Activated naive CD8-positive, alpha-beta T cell treated with anti-CD3 and anti-CD28 coated beads for 36 hours (primary cell): Measurements from ENCODE around the gene PIK3IP1. TPM values are rescaled to one million over a fixed set of nuclear protein-coding genes. Genes with fewer than 3 reads are reported as not detected.

Experiments used
- DNase-seq: peaks from one replicate; pipeline ENCODE4 v3.0.0; 2021
- H3K27ac Mint-ChIP-seq: one replicate; pipeline ENCODE4 v1.8.0; 2022; ENCODE audit warnings: mild to moderate bottlenecking, moderate library complexity, mixed read lengths
- H3K27me3 Mint-ChIP-seq: one replicate; pipeline ENCODE4 v1.8.0; 2022; ENCODE audit warnings: mild to moderate bottlenecking, mixed read lengths
- H3K36me3 Mint-ChIP-seq: one replicate; pipeline ENCODE4 v1.8.0; 2021; ENCODE audit warnings: mild to moderate bottlenecking, mixed read lengths
- H3K4me1 Mint-ChIP-seq: one replicate; pipeline ENCODE4 v1.8.0; 2021; ENCODE audit warnings: mixed read lengths
- H3K4me3 Mint-ChIP-seq: one replicate; pipeline ENCODE4 v1.8.0; 2022; ENCODE audit warnings: mild to moderate bottlenecking, moderate library complexity, mixed read lengths
- H3K9me3 Mint-ChIP-seq: one replicate; pipeline ENCODE4 v1.8.0; 2022; ENCODE audit warnings: mixed read lengths
- total RNA-seq, 2 experiments: library from RNA; stranded (reverse); gene quantifications; one replicate each; pipeline ENCODE4 v1.2.3, GENCODE V29; 2021

Gene PIK3IP1
- total RNA-seq, 2 experiments from 2014 or later, result 10.7 to 11.3 TPM

DNA sequence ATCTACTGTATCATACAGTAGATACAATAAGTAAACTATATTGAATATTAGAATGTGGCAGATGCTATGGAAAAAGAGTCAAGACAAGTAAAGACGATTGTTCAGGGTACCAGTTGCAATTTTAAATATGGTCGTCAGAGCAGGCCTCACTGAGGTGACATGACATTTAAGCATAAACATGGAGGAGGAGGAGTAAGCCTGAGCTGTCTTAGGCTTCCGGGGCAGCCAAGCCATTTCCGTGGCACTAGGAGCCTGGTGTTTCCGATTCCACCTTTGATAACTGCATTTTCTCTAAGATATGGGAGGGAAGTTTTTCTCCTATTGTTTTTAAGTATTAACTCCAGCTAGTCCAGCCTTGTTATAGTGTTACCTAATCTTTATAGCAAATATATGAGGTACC lies 14.5 kb downstream of the PIK3IP1 start:
- no peaks in the 10 kb centered on the region for H3K9me3 Mint-ChIP-seq

DNA sequence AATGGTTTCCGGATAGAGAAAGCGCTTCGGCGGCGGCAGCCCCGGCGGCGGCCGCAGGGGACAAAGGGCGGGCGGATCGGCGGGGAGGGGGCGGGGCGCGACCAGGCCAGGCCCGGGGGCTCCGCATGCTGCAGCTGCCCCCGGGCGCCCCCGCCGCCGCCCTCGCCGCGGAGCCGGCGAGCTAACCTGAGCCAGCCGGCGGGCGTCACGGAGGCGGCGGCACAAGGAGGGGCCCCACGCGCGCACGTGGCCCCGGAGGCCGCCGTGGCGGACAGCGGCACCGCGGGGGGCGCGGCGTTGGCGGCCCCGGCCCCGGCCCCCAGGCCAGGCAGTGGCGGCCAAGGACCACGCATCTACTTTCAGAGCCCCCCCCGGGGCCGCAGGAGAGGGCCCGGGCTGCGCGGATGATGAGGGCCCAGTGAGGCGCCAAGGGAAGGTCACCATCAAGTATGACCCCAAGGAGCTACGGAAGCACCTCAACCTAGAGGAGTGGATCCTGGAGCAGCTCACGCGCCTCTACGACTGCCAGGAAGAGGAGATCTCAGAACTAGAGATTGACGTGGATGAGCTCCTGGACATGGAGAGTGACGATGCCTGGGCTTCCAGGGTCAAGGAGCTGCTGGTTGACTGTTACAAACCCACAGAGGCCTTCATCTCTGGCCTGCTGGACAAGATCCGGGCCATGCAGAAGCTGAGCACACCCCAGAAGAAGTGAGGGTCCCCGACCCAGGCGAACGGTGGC lies 15.7 kb downstream of the PIK3IP1 start:
- Mint-ChIP-seq H3K36me3 (peaks cover 49% of the 10 kb centered on the region), H3K27ac (peak overlapping the region; percentile 69), H3K4me1 (peaks cover 64% of the 10 kb centered on the region)

More for the DNA sequence above, 14.5 kb downstream of the PIK3IP1 start:
- H3K36me3 Mint-ChIP-seq, result peaks cover 50% of the 10 kb centered on the region
- peak overlapping the region; percentile 82 for H3K27ac Mint-ChIP-seq
- H3K4me1 Mint-ChIP-seq, result peaks cover 67% of the 10 kb centered on the region
- no peaks in the 10 kb centered on the region for H3K27me3 Mint-ChIP-seq
- DNase-seq, result no peak
- H3K4me3 Mint-ChIP-seq, result no peak overlapping the region

DNA sequence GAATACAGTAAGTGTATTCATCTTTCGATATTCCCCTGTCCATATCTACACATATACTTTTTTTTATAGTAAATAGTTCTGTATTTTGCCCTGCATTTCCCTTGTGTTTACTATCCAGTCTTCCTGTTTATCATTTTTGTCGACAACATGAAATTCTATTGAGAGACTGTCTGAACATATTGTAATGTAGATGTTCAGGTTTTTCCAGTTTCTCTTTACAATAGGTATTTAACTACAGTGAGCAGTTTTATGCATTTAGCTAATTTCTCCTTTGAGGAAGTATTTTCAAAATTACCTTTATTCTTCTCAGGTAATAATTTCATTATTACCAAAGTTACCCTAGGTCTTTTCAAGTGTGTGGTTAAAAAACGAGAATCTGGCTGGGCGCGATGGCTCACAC lies 16.7 kb downstream of the PIK3IP1 start:
- Mint-ChIP-seq H3K4me1 (peaks cover 62% of the 10 kb centered on the region), H3K36me3 (peaks cover 49% of the 10 kb centered on the region), H3K9me3 (no peaks in the 10 kb centered on the region), H3K27me3 (no peaks in the 10 kb centered on the region), H3K27ac (peak overlapping the region; percentile 69), H3K4me3 (no peak overlapping the region)
- DNase-seq, result no peak

More for the DNA sequence above, 15.7 kb downstream of the PIK3IP1 start:
- no peak overlapping the region for H3K4me3 Mint-ChIP-seq
- no peaks in the 10 kb centered on the region for H3K27me3 Mint-ChIP-seq
- no peak for DNase-seq
- H3K9me3 Mint-ChIP-seq, result no peaks in the 10 kb centered on the region

DNA sequence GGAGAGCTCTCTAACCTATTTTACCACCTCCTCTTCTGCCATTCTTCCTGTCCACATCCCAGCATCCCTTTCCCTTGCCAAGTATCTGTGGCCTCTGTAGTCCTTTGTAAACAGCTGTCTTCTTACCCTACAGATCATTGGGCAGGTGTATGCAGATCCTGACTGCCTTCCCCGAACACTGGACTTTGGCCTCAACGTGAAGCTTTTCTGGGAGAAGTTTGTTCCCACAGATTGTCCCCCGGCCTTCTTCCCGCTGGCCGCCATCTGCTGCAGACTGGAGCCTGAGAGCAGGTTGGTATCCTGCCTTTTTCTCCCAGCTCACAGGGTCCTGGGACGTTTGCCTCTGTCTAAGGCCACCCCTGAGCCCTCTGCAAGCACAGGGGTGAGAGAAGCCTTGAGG lies 17.3 kb downstream of the PIK3IP1 start:
- no peaks in the 10 kb centered on the region for H3K9me3 Mint-ChIP-seq
- peaks cover 61% of the 10 kb centered on the region for H3K4me1 Mint-ChIP-seq
- no peak overlapping the region for H3K4me3 Mint-ChIP-seq
- peaks cover 47% of the 10 kb centered on the region for H3K36me3 Mint-ChIP-seq
- DNase-seq, result no peak
- no peaks in the 10 kb centered on the region for H3K27me3 Mint-ChIP-seq
- peak overlapping the region; percentile 43 for H3K27ac Mint-ChIP-seq

DNA sequence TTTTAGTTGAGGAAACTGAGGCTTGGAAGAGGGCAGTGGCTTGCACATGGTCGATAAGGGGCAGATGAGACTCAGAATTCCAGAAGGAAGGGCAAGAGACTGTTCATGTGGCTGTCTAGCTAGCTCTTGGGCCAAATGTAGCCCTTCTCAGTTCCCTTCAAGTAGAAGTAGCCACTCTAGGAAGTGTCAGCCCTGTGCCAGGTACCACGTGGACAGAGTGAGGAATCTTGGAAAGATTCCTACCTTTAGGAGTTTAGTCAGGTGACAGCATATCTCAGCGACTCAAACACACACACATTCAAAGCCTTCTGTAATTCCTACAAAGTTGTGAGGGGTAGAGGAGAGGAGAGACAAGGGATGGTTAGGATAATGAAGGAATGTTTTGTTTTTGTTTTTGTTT lies 18.3 kb downstream of the PIK3IP1 start:
- Mint-ChIP-seq H3K9me3 (no peaks in the 10 kb centered on the region), H3K4me1 (peaks cover 55% of the 10 kb centered on the region), H3K36me3 (peaks cover 46% of the 10 kb centered on the region), H3K27me3 (no peaks in the 10 kb centered on the region), H3K27ac (peak overlapping the region; percentile 41), H3K4me3 (no peak overlapping the region)
- DNase-seq, result no peak

DNA sequence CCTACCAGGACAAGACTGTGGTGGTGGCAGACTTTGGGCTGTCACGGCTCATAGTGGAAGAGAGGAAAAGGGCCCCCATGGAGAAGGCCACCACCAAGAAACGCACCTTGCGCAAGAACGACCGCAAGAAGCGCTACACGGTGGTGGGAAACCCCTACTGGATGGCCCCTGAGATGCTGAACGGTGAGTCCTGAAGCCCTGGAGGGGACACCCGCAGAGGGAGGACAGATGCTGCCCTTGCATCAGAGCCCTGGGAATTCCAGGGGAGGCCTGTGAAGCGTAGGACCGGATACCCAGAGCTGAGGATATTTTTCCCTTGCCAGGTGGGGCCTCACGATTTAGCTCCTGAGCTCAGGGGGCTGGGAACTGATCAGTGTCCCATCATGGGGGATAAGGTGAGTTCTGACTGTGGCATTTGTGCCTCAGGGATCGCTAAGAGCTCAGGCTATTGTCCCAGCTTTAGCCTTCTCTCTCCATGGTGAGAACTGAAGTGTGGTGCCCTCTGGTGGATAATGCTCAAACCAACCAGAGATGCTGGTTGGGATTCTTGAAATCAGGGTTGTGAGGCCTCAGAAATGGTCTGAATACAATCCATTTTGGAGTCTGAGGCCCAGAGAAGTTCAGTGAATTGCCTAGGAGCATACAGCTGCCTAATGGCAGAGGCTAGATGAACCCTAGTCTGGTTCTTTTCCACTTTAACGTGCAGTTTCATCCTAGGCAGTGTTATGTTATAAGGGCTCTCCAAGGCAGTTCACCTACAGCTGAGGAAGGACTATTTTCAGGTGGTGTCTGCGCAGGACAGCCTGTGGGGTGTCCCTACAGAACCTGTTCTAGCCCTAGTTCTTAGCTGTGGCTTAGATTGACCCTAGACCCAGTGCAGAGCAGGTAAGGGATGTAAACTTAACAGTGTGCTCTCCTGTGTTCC lies 19.5 kb downstream of the PIK3IP1 start:
- H3K4me3 Mint-ChIP-seq, result no peak overlapping the region
- peaks cover 49% of the 10 kb centered on the region for H3K36me3 Mint-ChIP-seq
- H3K27me3 Mint-ChIP-seq, result no peaks in the 10 kb centered on the region
- no peaks in the 10 kb centered on the region for H3K9me3 Mint-ChIP-seq
- H3K27ac Mint-ChIP-seq, result no peak overlapping the region
- peaks cover 45% of the 10 kb centered on the region for H3K4me1 Mint-ChIP-seq
- peak; percentile 39 for DNase-seq

DNA sequence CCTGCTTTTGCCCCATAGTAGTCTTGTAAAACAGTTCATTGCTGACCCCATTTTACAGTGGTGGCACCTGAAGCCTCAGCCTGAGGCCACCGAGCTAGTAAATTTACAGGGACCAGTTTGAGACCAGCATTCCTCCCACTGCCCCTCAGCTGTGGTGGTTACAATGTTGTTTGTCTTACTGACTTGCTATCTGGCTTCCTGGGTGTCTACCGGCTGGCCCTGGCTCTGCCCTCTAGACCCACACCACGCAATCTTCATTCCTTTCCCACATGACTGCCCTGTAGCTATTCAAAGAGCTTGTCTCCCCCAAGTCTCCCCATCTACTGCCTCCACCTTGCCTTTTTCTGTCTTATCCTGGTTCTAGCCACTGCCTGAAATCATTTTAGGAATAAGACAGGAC lies 20.8 kb downstream of the PIK3IP1 start:
- Mint-ChIP-seq H3K9me3 (no peaks in the 10 kb centered on the region), H3K27me3 (no peaks in the 10 kb centered on the region), H3K27ac (peak overlapping the region; percentile 32), H3K36me3 (peaks cover 50% of the 10 kb centered on the region), H3K4me1 (peaks cover 40% of the 10 kb centered on the region), H3K4me3 (no peak overlapping the region)
- DNase-seq, result no peak

DNA sequence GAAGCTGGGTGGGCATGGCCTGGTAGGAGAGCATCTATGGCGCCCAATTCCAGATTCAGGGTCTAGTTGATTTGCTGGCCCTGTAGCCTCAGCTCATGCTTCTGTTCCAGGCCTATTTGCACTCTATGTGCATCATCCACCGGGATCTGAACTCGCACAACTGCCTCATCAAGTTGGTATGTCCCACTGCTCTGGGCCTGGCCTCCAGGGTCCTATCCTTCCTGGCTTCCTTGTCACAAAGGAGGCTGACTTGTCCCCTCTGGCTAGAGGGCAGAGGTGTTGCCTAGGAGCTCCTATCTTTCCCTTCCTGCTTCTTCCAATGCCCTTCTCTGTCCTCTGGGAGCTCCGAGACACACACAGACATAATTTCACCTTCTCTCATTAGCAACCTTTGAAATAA lies 21.3 kb downstream of the PIK3IP1 start:
- Mint-ChIP-seq H3K27me3 (no peaks in the 10 kb centered on the region), H3K36me3 (peaks cover 50% of the 10 kb centered on the region), H3K4me1 (peaks cover 40% of the 10 kb centered on the region), H3K9me3 (no peaks in the 10 kb centered on the region), H3K27ac (peak overlapping the region; percentile 32), H3K4me3 (no peak overlapping the region)
- no peak for DNase-seq

DNA sequence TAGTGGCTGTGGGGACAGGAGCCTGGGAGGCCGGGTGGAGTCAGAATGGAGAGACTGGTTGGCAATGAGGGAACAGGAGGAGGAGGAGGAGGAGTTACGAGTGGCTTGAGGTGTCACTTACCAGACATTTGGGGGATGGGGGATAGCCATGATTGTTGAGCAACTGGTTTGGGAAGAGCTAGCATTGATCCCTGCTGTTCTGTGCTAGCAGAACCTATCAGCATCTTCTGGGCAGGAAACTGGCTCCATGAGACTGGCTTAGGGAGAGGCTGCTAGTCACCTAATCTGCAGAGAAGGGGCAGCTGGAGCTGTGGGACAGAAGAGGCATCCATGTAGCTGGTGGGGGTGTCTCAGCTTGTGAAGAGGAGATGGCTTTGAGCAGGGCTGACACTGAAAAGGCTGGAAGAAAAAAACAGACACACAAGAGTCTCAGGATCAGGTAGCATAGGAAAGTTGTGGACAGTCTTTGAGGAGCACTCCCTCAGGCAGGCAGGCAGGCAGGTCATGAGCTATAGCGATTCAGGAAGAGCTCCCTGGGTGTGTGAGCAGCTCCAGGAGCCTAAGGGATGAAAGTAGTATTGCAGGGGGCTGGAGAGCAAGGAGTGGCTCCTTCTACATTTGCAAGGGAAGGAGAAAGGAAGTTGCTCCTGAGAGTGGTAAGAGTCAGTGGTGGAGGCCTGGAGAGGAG lies 22.3 kb downstream of the PIK3IP1 start:
- DNase-seq, result no peak
- Mint-ChIP-seq H3K36me3 (peaks cover 42% of the 10 kb centered on the region), H3K27me3 (no peaks in the 10 kb centered on the region), H3K9me3 (no peaks in the 10 kb centered on the region), H3K27ac (no peak overlapping the region), H3K4me1 (peaks cover 33% of the 10 kb centered on the region), H3K4me3 (no peak overlapping the region)

DNA sequence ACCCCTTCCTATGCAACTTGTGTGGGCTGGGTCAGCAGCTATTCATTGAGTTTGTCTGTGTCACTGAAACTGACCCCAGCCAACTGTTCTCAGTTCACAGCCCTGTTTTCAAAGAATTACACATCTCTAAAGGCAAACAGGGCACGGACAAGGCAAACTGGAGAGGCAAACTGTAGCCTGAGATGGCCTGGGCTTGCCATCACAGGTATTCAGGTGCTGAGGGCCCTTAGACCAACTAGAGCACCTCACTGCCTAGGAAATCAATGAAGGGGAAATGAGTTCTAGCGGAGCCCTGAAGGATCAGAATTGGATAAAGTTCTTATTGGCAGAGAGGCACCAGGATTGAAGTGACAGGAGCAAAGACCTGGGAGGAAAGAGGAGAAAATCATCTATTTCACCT lies 24.0 kb downstream of the PIK3IP1 start:
- Mint-ChIP-seq H3K9me3 (no peaks in the 10 kb centered on the region), H3K27ac (no peak overlapping the region)

DNA sequence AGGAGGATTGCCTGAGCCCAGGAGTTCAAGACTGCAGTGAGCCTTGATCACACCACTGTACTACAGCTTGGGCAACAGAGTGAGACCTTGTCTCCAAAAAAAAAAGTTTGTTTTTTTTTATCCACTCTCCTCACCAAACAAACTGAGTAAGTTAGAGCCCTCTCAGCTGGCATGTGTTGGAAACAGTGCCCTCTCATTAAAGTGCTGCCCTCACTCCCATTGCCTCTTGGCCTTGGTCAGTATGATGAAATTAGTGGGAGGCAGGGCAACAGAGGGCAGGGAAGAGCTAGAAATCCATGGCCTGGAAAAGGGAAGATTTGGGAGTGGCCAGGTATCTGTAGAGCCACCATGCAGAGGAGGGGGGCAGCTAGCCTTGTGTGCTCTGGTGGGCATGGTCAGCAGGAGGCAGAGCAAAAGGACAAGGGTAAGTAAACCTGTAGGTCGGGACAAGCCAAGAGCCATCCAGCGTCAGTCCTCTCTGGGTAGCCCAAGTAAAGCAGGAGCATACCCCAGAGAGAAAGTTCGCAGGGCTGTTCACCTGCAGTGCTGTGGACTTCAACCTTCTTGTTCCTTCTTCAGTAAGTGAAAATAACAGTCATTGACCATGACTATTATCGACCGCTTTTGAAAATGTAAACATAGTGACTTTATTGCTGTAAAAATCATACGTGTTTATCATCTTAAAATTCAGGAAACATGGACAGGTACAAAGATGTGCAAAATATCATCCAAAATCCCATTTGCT lies 28.2 kb downstream of the PIK3IP1 start:
- peaks cover 2% of the 10 kb centered on the region for H3K4me1 Mint-ChIP-seq
- H3K27me3 Mint-ChIP-seq, result no peaks in the 10 kb centered on the region
- no peak overlapping the region for H3K4me3 Mint-ChIP-seq
- H3K36me3 Mint-ChIP-seq, result peaks cover 34% of the 10 kb centered on the region
- no peaks in the 10 kb centered on the region for H3K9me3 Mint-ChIP-seq
- no peak overlapping the region for H3K27ac Mint-ChIP-seq
- no peak for DNase-seq

More for the DNA sequence above, 24.0 kb downstream of the PIK3IP1 start:
- DNase-seq, result no peak
- Mint-ChIP-seq H3K4me3 (no peak overlapping the region), H3K36me3 (peaks cover 37% of the 10 kb centered on the region), H3K4me1 (peaks cover 23% of the 10 kb centered on the region), H3K27me3 (no peaks in the 10 kb centered on the region)

DNA sequence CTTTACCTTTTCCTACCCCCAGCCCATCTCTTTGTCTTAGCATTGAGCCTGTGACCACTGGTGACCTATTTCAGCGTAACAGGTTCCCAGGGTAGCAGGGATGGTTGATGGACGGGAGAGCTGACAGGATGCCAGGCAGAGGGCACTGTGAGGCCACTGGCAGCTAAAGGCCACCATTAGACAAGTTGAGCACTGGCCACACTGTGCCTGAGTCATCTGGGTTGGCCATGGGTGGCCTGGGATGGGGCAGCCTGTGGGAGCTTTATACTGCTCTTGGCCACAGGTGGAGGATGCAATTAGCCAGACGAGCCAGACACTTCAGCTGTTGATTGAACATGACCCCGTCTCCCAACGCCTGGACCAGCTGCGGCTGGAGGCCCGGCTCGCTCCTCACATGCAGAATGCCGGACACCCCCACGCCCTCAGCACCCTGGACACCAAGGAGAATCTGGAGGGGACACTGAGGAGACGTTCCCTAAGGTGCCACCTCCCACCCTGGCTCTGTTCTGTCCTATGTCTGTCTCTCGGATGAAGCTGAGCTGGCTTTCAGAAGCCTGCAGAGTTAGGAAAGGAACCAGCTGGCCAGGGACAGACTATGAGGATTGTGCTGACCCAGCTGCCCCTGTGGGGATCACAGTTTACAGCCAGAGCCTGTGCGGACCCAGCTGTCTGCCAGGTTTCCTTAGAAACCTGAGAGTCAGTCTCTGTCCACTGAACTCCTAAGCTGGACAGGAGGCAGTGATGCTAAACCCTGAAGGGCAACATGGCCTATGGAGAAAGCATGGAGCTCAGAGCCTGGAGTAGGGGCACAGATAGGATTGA lies 29.8 kb downstream of the PIK3IP1 start:
- H3K4me1 Mint-ChIP-seq, result no peaks in the 10 kb centered on the region
- no peak overlapping the region for H3K27ac Mint-ChIP-seq
- no peak overlapping the region for H3K4me3 Mint-ChIP-seq
- H3K36me3 Mint-ChIP-seq, result peaks cover 25% of the 10 kb centered on the region
- no peaks in the 10 kb centered on the region for H3K9me3 Mint-ChIP-seq
- no peaks in the 10 kb centered on the region for H3K27me3 Mint-ChIP-seq
- DNase-seq, result no peak

DNA sequence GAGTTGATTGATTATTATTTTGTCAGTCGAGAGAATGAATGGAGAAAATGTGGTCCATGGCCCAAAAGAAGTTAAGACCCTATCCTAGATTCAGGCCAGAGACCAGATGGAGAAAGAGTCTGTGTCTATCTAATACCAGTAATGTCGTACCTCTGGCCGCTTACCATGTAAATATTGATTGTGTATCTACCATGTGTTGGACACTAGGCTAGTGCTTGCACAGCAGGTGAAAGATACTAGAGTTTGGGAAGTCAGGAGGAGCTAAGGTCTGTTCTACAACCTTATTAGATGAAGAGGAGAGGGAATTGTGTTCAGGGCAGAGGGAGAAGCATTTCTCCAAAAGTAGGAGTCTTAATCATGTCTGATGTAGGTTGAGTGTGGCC lies 31.8 kb downstream of the PIK3IP1 start:
- no peak for DNase-seq
- no peak overlapping the region for H3K4me3 Mint-ChIP-seq
- peaks cover 22% of the 10 kb centered on the region for H3K36me3 Mint-ChIP-seq
- no peak overlapping the region for H3K27ac Mint-ChIP-seq
- H3K4me1 Mint-ChIP-seq, result no peaks in the 10 kb centered on the region
- H3K27me3 Mint-ChIP-seq, result no peaks in the 10 kb centered on the region
- H3K9me3 Mint-ChIP-seq, result no peaks in the 10 kb centered on the region
